SW480 (cell line): ENCODE data around the gene ATXN1.

Experiments used
- DNase-seq: peaks from one replicate; pipeline ENCODE4 v3.0.0-alpha.2; 2016; ENCODE audit warnings: low spot score

Gene ATXN1

GRCh38 chr6:16249971-16250370 lies 511.3 kb downstream of the ATXN1 start:
- peak; percentile 47 for DNase-seq
